ENCODE data around the gene HECTD2. TPM values are rescaled to one million over a fixed set of nuclear protein-coding genes. Genes with fewer than 3 reads are reported as not detected.
"Not testable (repeated sequence)": the region's sequence is repeated elsewhere in the genome, so short reads cannot be mapped to it uniquely, and the experiment has no call there.

The HECTD2 gene
- polyA plus RNA-seq, 4 donors: 25.1 to 35.0 (median 31.2) TPM

- DNase-seq (ENCODE audit: low read depth in 4 of 4, low spot score in 3 of 4): not testable (repeated sequence)
These were observed 124.6 kb downstream of the HECTD2 start for GRCh38 chr10:91534789-91535188.

- no peak for DNase-seq (ENCODE audit: low read depth in 4 of 4, low spot score in 3 of 4)
These were observed 126.0 kb downstream of the HECTD2 start for GRCh38 chr10:91536111-91536510.

GRCh38 chr10:91536733-91537132 lies 126.6 kb downstream of the HECTD2 start:
- no peak for DNase-seq (ENCODE audit: low read depth in 4 of 4, low spot score in 3 of 4)

- no peak for DNase-seq (ENCODE audit: low read depth in 4 of 4, low spot score in 3 of 4)
These were observed 127.7 kb downstream of the HECTD2 start for GRCh38 chr10:91537614-91538383.

GRCh38 chr10:91539930-91540329 lies 129.8 kb downstream of the HECTD2 start:
- DNase-seq (ENCODE audit: low read depth in 4 of 4, low spot score in 3 of 4): no peak

- DNase-seq (ENCODE audit: low read depth in 4 of 4, low spot score in 3 of 4): no peak
These were observed 130.6 kb downstream of the HECTD2 start for GRCh38 chr10:91540733-91541132.

GRCh38 chr10:91541481-91541880 lies 131.3 kb downstream of the HECTD2 start:
- no peak for DNase-seq (ENCODE audit: low read depth in 4 of 4, low spot score in 3 of 4)

GRCh38 chr10:91545384-91545783 lies 135.2 kb downstream of the HECTD2 start:
- no peak for DNase-seq (ENCODE audit: low read depth in 4 of 4, low spot score in 3 of 4)

GRCh38 chr10:91545838-91546237 lies 135.7 kb downstream of the HECTD2 start:
- DNase-seq (ENCODE audit: low read depth in 4 of 4, low spot score in 3 of 4): no peak

- DNase-seq (ENCODE audit: low read depth in 4 of 4, low spot score in 3 of 4): no peak
These were observed 139.1 kb downstream of the HECTD2 start for GRCh38 chr10:91549262-91549661.

GRCh38 chr10:91550021-91550420 lies 139.9 kb downstream of the HECTD2 start:
- no peak for DNase-seq (ENCODE audit: low read depth in 4 of 4, low spot score in 3 of 4)

- DNase-seq (ENCODE audit: low read depth in 4 of 4, low spot score in 3 of 4): peak; percentile 60 to 73 (median 67)
These were observed 141.7 kb downstream of the HECTD2 start for GRCh38 chr10:91551856-91552255.

GRCh38 chr10:91552274-91553095 lies 142.3 kb downstream of the HECTD2 start:
- DNase-seq (ENCODE audit: low read depth in 4 of 4, low spot score in 3 of 4): no peak

GRCh38 chr10:91555455-91555854 lies 145.3 kb downstream of the HECTD2 start:
- no peak for DNase-seq (ENCODE audit: low read depth in 4 of 4, low spot score in 3 of 4)

- no peak for DNase-seq (ENCODE audit: low read depth in 4 of 4, low spot score in 3 of 4)
These were observed 146.8 kb downstream of the HECTD2 start for GRCh38 chr10:91556691-91557566.

- no peak for DNase-seq (ENCODE audit: low read depth in 4 of 4, low spot score in 3 of 4)
These were observed 147.5 kb downstream of the HECTD2 start for GRCh38 chr10:91557651-91558111.

GRCh38 chr10:91558473-91558872 lies 148.3 kb downstream of the HECTD2 start:
- no peak for DNase-seq (ENCODE audit: low read depth in 4 of 4, low spot score in 3 of 4)

- DNase-seq (ENCODE audit: low read depth in 4 of 4, low spot score in 3 of 4): no peak
These were observed 149.0 kb downstream of the HECTD2 start for GRCh38 chr10:91559169-91559568.

- no peak for DNase-seq (ENCODE audit: low read depth in 4 of 4, low spot score in 3 of 4)
These were observed 149.6 kb downstream of the HECTD2 start for GRCh38 chr10:91559750-91560149.

GRCh38 chr10:91560827-91561226 lies 150.7 kb downstream of the HECTD2 start:
- DNase-seq (ENCODE audit: low read depth in 4 of 4, low spot score in 3 of 4): not testable (repeated sequence)
